ENCODE data around the gene OR51E1. TPM values are rescaled to one million over a fixed set of nuclear protein-coding genes. Genes with fewer than 3 reads are reported as not detected.

OR51E1 gene
- total RNA-seq, 1 donor from 2014 or later = not detected

GRCh38 chr11:4610258-4610935, 33.4 kb upstream of the OR51E1 start:
- no peak for DNase-seq (ENCODE audit: low spot score in 2 of 2, unreplicated experiment in 2 of 2)
- H3K36me3 Mint-ChIP-seq = no peaks in the 10 kb centered on the region
- H3K27me3 Mint-ChIP-seq (ENCODE audit: low read depth) = peaks cover 30% of the 10 kb centered on the region
- peaks cover 18% of the 10 kb centered on the region for H3K4me1 Mint-ChIP-seq
- no peaks in the 10 kb centered on the region for H3K9me3 Mint-ChIP-seq
- no peak for TF ChIP-seq CTCF (IDR thresholded peaks at IDR 0.05; ENCODE audit: unreplicated experiment)
- H3K4me3 Mint-ChIP-seq = no peak overlapping the region
- no peak overlapping the region for H3K27ac Mint-ChIP-seq

GRCh38 chr11:4611986-4612385, 31.8 kb upstream of the OR51E1 start:
- Mint-ChIP-seq H3K27ac (no peak overlapping the region), H3K9me3 (no peaks in the 10 kb centered on the region), H3K27me3 (ENCODE audit: low read depth) (peaks cover 31% of the 10 kb centered on the region), H3K4me3 (no peak overlapping the region), H3K4me1 (peaks cover 6% of the 10 kb centered on the region), H3K36me3 (no peaks in the 10 kb centered on the region)
- no peak for TF ChIP-seq CTCF (IDR thresholded peaks at IDR 0.05; ENCODE audit: unreplicated experiment)
- no peak for DNase-seq (ENCODE audit: low spot score in 2 of 2, unreplicated experiment in 2 of 2)

- no peak for TF ChIP-seq CTCF (IDR thresholded peaks at IDR 0.05; ENCODE audit: unreplicated experiment)
- Mint-ChIP-seq H3K9me3 (no peaks in the 10 kb centered on the region), H3K4me3 (no peak overlapping the region), H3K36me3 (no peaks in the 10 kb centered on the region), H3K27me3 (ENCODE audit: low read depth) (peaks cover 37% of the 10 kb centered on the region), H3K27ac (no peak overlapping the region), H3K4me1 (no peaks in the 10 kb centered on the region)
- no peak for DNase-seq (ENCODE audit: low spot score in 2 of 2, unreplicated experiment in 2 of 2)
These were observed 27.8 kb upstream of the OR51E1 start for GRCh38 chr11:4615856-4616444.

- H3K27me3 Mint-ChIP-seq (ENCODE audit: low read depth) = peaks cover 21% of the 10 kb centered on the region
- H3K4me1 Mint-ChIP-seq = no peaks in the 10 kb centered on the region
These were observed 24.3 kb upstream of the OR51E1 start for GRCh38 chr11:4619514-4619913.

GRCh38 chr11:4626207-4627099, 17.3 kb upstream of the OR51E1 start:
- Mint-ChIP-seq H3K4me1 (no peaks in the 10 kb centered on the region), H3K27me3 (ENCODE audit: low read depth) (peaks cover 33% of the 10 kb centered on the region), H3K9me3 (peaks cover 4% of the 10 kb centered on the region), H3K27ac (no peak overlapping the region), H3K4me3 (no peak overlapping the region), H3K36me3 (no peaks in the 10 kb centered on the region)
- peak; percentile 82 for TF ChIP-seq CTCF (IDR thresholded peaks at IDR 0.05; ENCODE audit: unreplicated experiment)
- peak; percentile 42 to 62 for DNase-seq (ENCODE audit: low spot score in 2 of 2, unreplicated experiment in 2 of 2)

More at GRCh38 chr11:4619514-4619913, 24.3 kb upstream of the OR51E1 start:
- Mint-ChIP-seq H3K27ac (no peak overlapping the region), H3K9me3 (no peaks in the 10 kb centered on the region), H3K36me3 (no peaks in the 10 kb centered on the region), H3K4me3 (no peak overlapping the region)
- DNase-seq (ENCODE audit: low spot score in 2 of 2, unreplicated experiment in 2 of 2) = no peak
- no peak for TF ChIP-seq CTCF (IDR thresholded peaks at IDR 0.05; ENCODE audit: unreplicated experiment)
